Esophagus muscularis mucosa (tissue), 3 donors: ENCODE measurements around the gene TBC1D22A.

Source experiments
- POLR2A ChIP-seq: fragments of 450-650 bp; IDR thresholded peaks from one replicate; pipeline ENCODE4 v1.6.1; 2017; ENCODE audit warnings: antibody characterized with exemption, moderate library complexity, mild to moderate bottlenecking, low read depth
- TF ChIP-seq, protein P1 (sequence below), 3 experiments: fragments of 200-600 bp in 2 of 3; fragments of 450-650 bp in 1 of 3; sonication (generic) in 2 of 3; IDR thresholded peaks; one replicate each; pipeline ENCODE4 v1.5.1; 2017 to 2019; ENCODE audit warnings: antibody characterized with exemption in 3 of 3, mild to moderate bottlenecking in 2 of 3, moderate library complexity in 1 of 3

DNA sequence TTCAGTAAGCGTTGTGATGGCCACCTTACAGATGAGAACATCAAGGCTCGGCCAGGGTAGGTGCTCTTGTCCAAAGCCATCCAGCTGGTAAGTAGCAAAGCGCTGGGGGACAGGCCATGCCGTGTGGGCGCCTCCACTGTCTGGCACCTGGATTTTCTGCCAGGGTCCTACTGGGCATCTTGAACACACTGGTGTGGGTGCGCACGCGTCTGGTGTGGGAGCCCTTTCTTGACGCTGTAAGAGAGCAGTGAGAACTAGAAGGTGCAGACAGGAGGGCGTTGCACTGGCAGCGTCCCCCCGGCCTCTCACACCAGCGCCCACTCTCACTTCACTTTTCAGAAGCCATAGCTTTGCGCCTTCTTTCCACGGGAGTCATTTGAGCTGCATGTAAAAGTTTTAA lies 296.6 kb downstream of the TBC1D22A start:
- TF ChIP-seq, protein P1, sequence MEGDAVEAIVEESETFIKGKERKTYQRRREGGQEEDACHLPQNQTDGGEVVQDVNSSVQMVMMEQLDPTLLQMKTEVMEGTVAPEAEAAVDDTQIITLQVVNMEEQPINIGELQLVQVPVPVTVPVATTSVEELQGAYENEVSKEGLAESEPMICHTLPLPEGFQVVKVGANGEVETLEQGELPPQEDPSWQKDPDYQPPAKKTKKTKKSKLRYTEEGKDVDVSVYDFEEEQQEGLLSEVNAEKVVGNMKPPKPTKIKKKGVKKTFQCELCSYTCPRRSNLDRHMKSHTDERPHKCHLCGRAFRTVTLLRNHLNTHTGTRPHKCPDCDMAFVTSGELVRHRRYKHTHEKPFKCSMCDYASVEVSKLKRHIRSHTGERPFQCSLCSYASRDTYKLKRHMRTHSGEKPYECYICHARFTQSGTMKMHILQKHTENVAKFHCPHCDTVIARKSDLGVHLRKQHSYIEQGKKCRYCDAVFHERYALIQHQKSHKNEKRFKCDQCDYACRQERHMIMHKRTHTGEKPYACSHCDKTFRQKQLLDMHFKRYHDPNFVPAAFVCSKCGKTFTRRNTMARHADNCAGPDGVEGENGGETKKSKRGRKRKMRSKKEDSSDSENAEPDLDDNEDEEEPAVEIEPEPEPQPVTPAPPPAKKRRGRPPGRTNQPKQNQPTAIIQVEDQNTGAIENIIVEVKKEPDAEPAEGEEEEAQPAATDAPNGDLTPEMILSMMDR (IDR thresholded peaks at IDR 0.05), result no peak
- TF ChIP-seq POLR2A, result no peak
